IMR-90 (cell line): ENCODE measurements around the gene POFUT2. TPM values are rescaled to one million over a fixed set of nuclear protein-coding genes. Genes with fewer than 3 reads are reported as not detected.

ENCODE experiments used
- ATAC-seq: fragments of 200-7000 bp; cut with Tn5 transposase; 2 replicates; pipeline ENCODE4 v1.9.1; 2020; ENCODE audit warnings: low read depth, mild to moderate bottlenecking, moderate library complexity
- BruUV-seq: library from RNA; stranded (reverse); fragments of 400-500 nt; replicated peaks from 2 replicates; lab custom pipeline; 2021; lab: Mats Ljungman, UMichigan
- CTCF ChIA-PET: fragments of 300-600 bp; formaldehyde crosslinking; extraction: SDS; loops from one replicate; lab custom pipeline; 2021; ENCODE audit warnings: antibody characterized with exemption; lab: Yijun Ruan, JAX
- POLR2A ChIA-PET: fragments of 300-600 bp; sonication (Branson Sonifier 250); formaldehyde crosslinking; loops from one replicate; lab custom pipeline; 2022; ENCODE audit warnings: antibody characterized with exemption; ENCODE audit not compliant: unreplicated experiment; lab: Charles Lee
- DNase-seq: peaks from one replicate; pipeline ENCODE4 v3.0.0; 2013
- H2AFZ ChIP-seq: replicated peaks from 2 replicates; pipeline ENCODE3; 2013; ENCODE audit warnings: low read length, mild to moderate bottlenecking; ENCODE audit not compliant: poor library complexity
- H2AK5ac ChIP-seq: 2 replicates; pipeline ENCODE4 v1.6.1; 2013; ENCODE audit warnings: low read depth, low read length, inconsistent platforms
- H2AK9ac ChIP-seq: replicated peaks from 2 replicates; pipeline ENCODE3; 2013; ENCODE audit warnings: mild to moderate bottlenecking, low read depth, low read length, moderate library complexity; ENCODE audit not compliant: poor library complexity
- H2BK120ac ChIP-seq: 2 replicates; pipeline ENCODE4 v1.6.1; 2013; ENCODE audit warnings: low read depth, low read length, inconsistent platforms
- H2BK15ac ChIP-seq: 3 replicates; pipeline ENCODE4 v1.6.1; 2013; ENCODE audit warnings: low read depth, low read length, inconsistent platforms
- H2BK20ac ChIP-seq: 2 replicates; pipeline ENCODE4 v1.6.1; 2013; ENCODE audit warnings: low read depth, mild to moderate bottlenecking, inconsistent platforms, low read length, moderate library complexity
- H2BK5ac ChIP-seq: 2 replicates; pipeline ENCODE4 v1.6.1; 2013; ENCODE audit warnings: mild to moderate bottlenecking, low read depth, low read length, inconsistent platforms; ENCODE audit not compliant: poor library complexity, severe bottlenecking
- H3K14ac ChIP-seq: replicated peaks from 2 replicates; pipeline ENCODE4 v1.6.1; 2013; ENCODE audit warnings: low read depth, low read length, inconsistent platforms
- H3K18ac ChIP-seq: 2 replicates; pipeline ENCODE4 v1.6.1; 2013; ENCODE audit warnings: low read depth, low read length, control low read depth
- H3K23ac ChIP-seq: 2 replicates; pipeline ENCODE4 v1.6.1; 2013; ENCODE audit warnings: low read depth, low read length, inconsistent platforms
- H3K27ac ChIP-seq: 2 replicates; pipeline ENCODE4 v1.5.1; 2013; ENCODE audit warnings: mild to moderate bottlenecking, control low read depth, low read length; ENCODE audit not compliant: insufficient read depth
- H3K27me3 ChIP-seq: 2 replicates; pipeline ENCODE4 v1.6.1; 2013; ENCODE audit warnings: low read length; ENCODE audit not compliant: control insufficient read depth, insufficient read depth
- H3K36me3 ChIP-seq: 2 replicates; pipeline ENCODE4 v1.6.1; 2013; ENCODE audit warnings: low read length, mixed read lengths; ENCODE audit not compliant: control insufficient read depth, insufficient read depth
- H3K4ac ChIP-seq: 2 replicates; pipeline ENCODE4 v1.6.1; 2013; ENCODE audit warnings: low read depth, low read length, inconsistent platforms
- H3K4me1 ChIP-seq: 2 replicates; pipeline ENCODE4 v1.6.1; 2013; ENCODE audit warnings: low read length, mixed read lengths; ENCODE audit not compliant: control insufficient read depth, insufficient read depth
- H3K4me2 ChIP-seq: 2 replicates; pipeline ENCODE4 v1.6.1; 2013; ENCODE audit warnings: low read depth, mild to moderate bottlenecking, control low read depth, low read length, moderate library complexity
- H3K4me3 ChIP-seq: 2 replicates; pipeline ENCODE4 v1.5.1; 2013; ENCODE audit warnings: low read depth, mild to moderate bottlenecking, control low read depth, low read length, moderate library complexity; ENCODE audit not compliant: insufficient read depth
- H3K56ac ChIP-seq: 2 replicates; pipeline ENCODE4 v1.6.1; 2013; ENCODE audit warnings: low read length, inconsistent platforms; ENCODE audit not compliant: insufficient read depth; ENCODE audit errors: extremely low read depth
- H3K79me1 ChIP-seq, 2 experiments: 2 replicates each; pipeline ENCODE4 v1.6.1; 2013; ENCODE audit warnings: low read length in 2 of 2, inconsistent platforms in 1 of 2, low read depth in 1 of 2
- H3K9ac ChIP-seq: 2 replicates; pipeline ENCODE4 v1.6.1; 2013; ENCODE audit warnings: low read depth, low read length, control low read depth
- H3K9me1 ChIP-seq: 2 replicates; pipeline ENCODE4 v1.6.1; 2013; ENCODE audit warnings: low read length, inconsistent platforms; ENCODE audit not compliant: insufficient read depth
- H3K9me3 ChIP-seq: 2 replicates; pipeline ENCODE4 v1.6.1; 2013; ENCODE audit warnings: low read length; ENCODE audit not compliant: control insufficient read depth, insufficient read depth
- H4K20me1 ChIP-seq: 2 replicates; pipeline ENCODE4 v1.6.1; 2013; ENCODE audit warnings: low read length, inconsistent platforms; ENCODE audit not compliant: insufficient read depth
- H4K5ac ChIP-seq: 2 replicates; pipeline ENCODE4 v1.6.1; 2013; ENCODE audit warnings: mild to moderate bottlenecking, low read depth, low read length, control low read depth
- H4K8ac ChIP-seq, 2 experiments: 2 replicates each; pipeline ENCODE4 v1.6.1; 2013; ENCODE audit warnings: low read depth in 2 of 2, low read length in 2 of 2, control low read depth in 1 of 2, inconsistent platforms in 1 of 2
- H4K91ac ChIP-seq: 2 replicates; pipeline ENCODE4 v1.6.1; 2013; ENCODE audit warnings: low read depth, low read length, inconsistent platforms; ENCODE audit not compliant: insufficient read depth
- BHLHE40 ChIP-seq: fragments of 150-350 bp; IDR thresholded peaks from 2 replicates; pipeline ENCODE4 v1.6.1; 2016; ENCODE audit warnings: mild to moderate bottlenecking, low read depth, low read length
- CHD1 ChIP-seq: IDR thresholded peaks from 2 replicates; pipeline ENCODE4 v1.6.1; 2012; ENCODE audit warnings: low read depth, low read length, improper control_type of control experiment
- MAFK ChIP-seq: IDR thresholded peaks from 2 replicates; pipeline ENCODE4 v1.6.1; 2012; ENCODE audit warnings: low read depth, low read length, improper control_type of control experiment
- MAZ ChIP-seq: IDR thresholded peaks from 2 replicates; pipeline ENCODE4 v1.6.1; 2012; ENCODE audit warnings: low read depth, mild to moderate bottlenecking, low read length, improper control_type of control experiment, moderate library complexity, borderline replicate concordance
- MXI1 ChIP-seq: IDR thresholded peaks from 2 replicates; pipeline ENCODE4 v1.6.1; 2012; ENCODE audit warnings: low read depth, mild to moderate bottlenecking, low read length, moderate library complexity, borderline replicate concordance
- NFE2L2 ChIP-seq: fragments of 150-350 bp; IDR thresholded peaks from 2 replicates; pipeline ENCODE4 v1.6.1; 2016; ENCODE audit warnings: low read depth, mild to moderate bottlenecking, low read length
- POLR2A ChIP-seq: IDR thresholded peaks from 2 replicates; pipeline ENCODE4 v1.6.1; 2012; ENCODE audit warnings: mild to moderate bottlenecking, low read depth, low read length
- RAD21 ChIP-seq: IDR thresholded peaks from 2 replicates; pipeline ENCODE4 v1.6.1; 2012; ENCODE audit warnings: low read length, improper control_type of control experiment
- RCOR1 ChIP-seq: IDR thresholded peaks from 2 replicates; pipeline ENCODE4 v1.6.1; 2012; ENCODE audit warnings: mild to moderate bottlenecking, low read length, improper control_type of control experiment; ENCODE audit not compliant: insufficient replicate concordance
- SMC3 ChIP-seq: fragments of 150-350 bp; IDR thresholded peaks from 2 replicates; pipeline ENCODE4 v1.6.1; 2016; ENCODE audit warnings: low read depth, mild to moderate bottlenecking, antibody characterized with exemption, low read length, moderate library complexity
- WGBS, 2 experiments: methylation state at CpG; one replicate each; pipeline versions ENCODE4 v1.1.5 to v1.1.7; 2013; ENCODE audit warnings: missing lambda C conversion rate in 2 of 2; ENCODE audit not compliant: insufficient read length in 1 of 2; ENCODE audit errors: extremely low coverage in 2 of 2; 5-methylcytosine and 5-hydroxymethylcytosine counted together
- dilution Hi-C: fragments of 300-500 bp; cut with HindIII; formaldehyde crosslinking; loops from one replicate; pipeline ENCODE4 v1.14.3; 2018; ENCODE audit warnings: low sequenced_read_pairs; ENCODE audit not compliant: unreplicated experiment
- in situ Hi-C: fragments of 300-500 bp; cut with MboI; formaldehyde crosslinking; loops from 3 replicates; pipeline ENCODE4 v1.14.3; 2019; ENCODE audit warnings: low sequenced_read_pairs, inconsistent platforms, mixed read lengths
- intact Hi-C: fragments of 100-400 bp; cut with micrococcal nuclease; formaldehyde crosslinking; loops from 2 replicates; pipeline ENCODE4 v1.10.0; 2022
- polyA plus RNA-seq, 3 experiments: library from polyadenylated mRNA; depleted of rRNA; stranded (reverse); fragments of >200 nt; gene quantifications; 2 replicates each; pipeline ENCODE4 v1.2.3, GENCODE V29; 2012; ENCODE audit warnings: low replicate concordance in 1 of 3
- total RNA-seq: library from RNA; depleted of rRNA; stranded (reverse); fragments of >200 nt; gene quantifications from 2 replicates; pipeline ENCODE4 v1.2.3, GENCODE V29; 2012
- TF ChIP-seq, protein P1 (sequence below): fragments of 150-350 bp; IDR thresholded peaks from 2 replicates; pipeline ENCODE4 v1.6.1; 2016; ENCODE audit warnings: low read depth, mild to moderate bottlenecking, low read length, moderate library complexity, borderline replicate concordance
- TF ChIP-seq, protein P2 (sequence below): fragments of 150-350 bp; IDR thresholded peaks from 2 replicates; pipeline ENCODE4 v1.6.1; 2017; ENCODE audit warnings: mild to moderate bottlenecking, antibody characterized with exemption, low read length, low read depth
- TF ChIP-seq, protein P3 (sequence below): conservative IDR thresholded peaks from 2 replicates; pipeline ENCODE4 v1.5.1; 2012; ENCODE audit warnings: mild to moderate bottlenecking, low read depth, low read length, improper control_type of control experiment

The POFUT2 gene
- total and polyA plus RNA-seq, 2 of the 4 experiments (the other 2 are of a cell fraction), result 18.8 to 59.3 TPM

DNA sequence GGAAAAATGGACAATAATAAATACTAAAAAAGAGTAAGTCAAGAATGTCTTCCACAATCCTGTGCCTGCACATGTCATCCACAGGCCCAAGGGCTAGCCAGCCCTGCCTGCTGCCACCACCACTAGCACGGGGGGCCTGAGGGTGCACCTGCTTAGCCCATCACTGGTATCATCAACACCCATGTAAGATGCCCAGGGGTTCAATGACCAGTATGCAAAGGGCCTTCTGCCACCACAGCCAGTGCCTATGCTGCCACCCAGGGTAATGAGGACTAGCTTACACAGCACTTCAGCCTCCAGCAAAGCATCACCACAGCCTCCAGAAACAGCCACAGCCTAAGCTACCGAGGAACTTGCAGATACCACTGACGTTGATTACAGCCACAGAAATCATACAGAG is 46.3 kb downstream of the POFUT2 start:
- Histone ChIP-seq H3K9me3 (peaks cover 25% of the 10 kb centered on the region), H2BK120ac (no peak overlapping the region), H2AK9ac (no peak overlapping the region), H4K20me1 (no peaks in the 10 kb centered on the region), H4K8ac (no peak overlapping the region), H3K23ac (no peak overlapping the region), H3K14ac (no peak overlapping the region), H2AFZ (no peak overlapping the region), H3K56ac (no peak overlapping the region), H2BK20ac (no peak overlapping the region), H3K27ac (no peak overlapping the region), H3K9me1 (no peaks in the 10 kb centered on the region), H3K9ac (no peak overlapping the region), H2BK15ac (no peak overlapping the region), H3K4ac (no peak overlapping the region), H4K5ac (no peak overlapping the region), H3K18ac (no peak overlapping the region), H2AK5ac (no peak overlapping the region), H2BK5ac (no peak overlapping the region), H3K27me3 (peaks cover 5% of the 10 kb centered on the region), H3K79me1 (no peaks in the 10 kb centered on the region), H3K36me3 (no peaks in the 10 kb centered on the region), H3K4me1 (no peaks in the 10 kb centered on the region), H4K91ac (no peak overlapping the region), H3K4me3 (no peak overlapping the region), H3K4me2 (no peak overlapping the region)
- WGBS, 2 experiments, result no CpG with 5 or more reads among the region's 3 CpGs
- no peak for TF ChIP-seq MAFK
- no peak for TF ChIP-seq RCOR1
- TF ChIP-seq POLR2A, result no peak
- TF ChIP-seq, protein P1, sequence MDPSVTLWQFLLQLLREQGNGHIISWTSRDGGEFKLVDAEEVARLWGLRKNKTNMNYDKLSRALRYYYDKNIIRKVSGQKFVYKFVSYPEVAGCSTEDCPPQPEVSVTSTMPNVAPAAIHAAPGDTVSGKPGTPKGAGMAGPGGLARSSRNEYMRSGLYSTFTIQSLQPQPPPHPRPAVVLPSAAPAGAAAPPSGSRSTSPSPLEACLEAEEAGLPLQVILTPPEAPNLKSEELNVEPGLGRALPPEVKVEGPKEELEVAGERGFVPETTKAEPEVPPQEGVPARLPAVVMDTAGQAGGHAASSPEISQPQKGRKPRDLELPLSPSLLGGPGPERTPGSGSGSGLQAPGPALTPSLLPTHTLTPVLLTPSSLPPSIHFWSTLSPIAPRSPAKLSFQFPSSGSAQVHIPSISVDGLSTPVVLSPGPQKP, result no peak
- no peak for TF ChIP-seq MAZ
- TF ChIP-seq, protein P2, sequence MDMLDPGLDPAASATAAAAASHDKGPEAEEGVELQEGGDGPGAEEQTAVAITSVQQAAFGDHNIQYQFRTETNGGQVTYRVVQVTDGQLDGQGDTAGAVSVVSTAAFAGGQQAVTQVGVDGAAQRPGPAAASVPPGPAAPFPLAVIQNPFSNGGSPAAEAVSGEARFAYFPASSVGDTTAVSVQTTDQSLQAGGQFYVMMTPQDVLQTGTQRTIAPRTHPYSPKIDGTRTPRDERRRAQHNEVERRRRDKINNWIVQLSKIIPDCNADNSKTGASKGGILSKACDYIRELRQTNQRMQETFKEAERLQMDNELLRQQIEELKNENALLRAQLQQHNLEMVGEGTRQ, result no peak
- TF ChIP-seq SMC3, result no peak
- no peak for TF ChIP-seq RAD21
- TF ChIP-seq, protein P3, sequence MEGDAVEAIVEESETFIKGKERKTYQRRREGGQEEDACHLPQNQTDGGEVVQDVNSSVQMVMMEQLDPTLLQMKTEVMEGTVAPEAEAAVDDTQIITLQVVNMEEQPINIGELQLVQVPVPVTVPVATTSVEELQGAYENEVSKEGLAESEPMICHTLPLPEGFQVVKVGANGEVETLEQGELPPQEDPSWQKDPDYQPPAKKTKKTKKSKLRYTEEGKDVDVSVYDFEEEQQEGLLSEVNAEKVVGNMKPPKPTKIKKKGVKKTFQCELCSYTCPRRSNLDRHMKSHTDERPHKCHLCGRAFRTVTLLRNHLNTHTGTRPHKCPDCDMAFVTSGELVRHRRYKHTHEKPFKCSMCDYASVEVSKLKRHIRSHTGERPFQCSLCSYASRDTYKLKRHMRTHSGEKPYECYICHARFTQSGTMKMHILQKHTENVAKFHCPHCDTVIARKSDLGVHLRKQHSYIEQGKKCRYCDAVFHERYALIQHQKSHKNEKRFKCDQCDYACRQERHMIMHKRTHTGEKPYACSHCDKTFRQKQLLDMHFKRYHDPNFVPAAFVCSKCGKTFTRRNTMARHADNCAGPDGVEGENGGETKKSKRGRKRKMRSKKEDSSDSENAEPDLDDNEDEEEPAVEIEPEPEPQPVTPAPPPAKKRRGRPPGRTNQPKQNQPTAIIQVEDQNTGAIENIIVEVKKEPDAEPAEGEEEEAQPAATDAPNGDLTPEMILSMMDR, result no peak
- TF ChIP-seq NFE2L2, result no peak
- no peak for TF ChIP-seq BHLHE40
- no peak for TF ChIP-seq MXI1
- TF ChIP-seq CHD1, result no peak
- DNase-seq (no peak), ATAC-seq (no peak)
- no TSS peak for BruUV-seq
- dilution Hi-C loops, result no loop called here
- in situ Hi-C loops, result no loop called here
- POLR2A ChIA-PET, result no interaction called here
- CTCF ChIA-PET, result no interaction called here
- intact Hi-C loops, result no loop called here
